NT2/D1 (cell line): ENCODE data around the gene TACC2.

Experiments
- SUZ12 ChIP-seq: IDR thresholded peaks from 2 replicates; pipeline ENCODE4 v1.6.1; 2011; ENCODE audit not compliant: insufficient read length, insufficient read depth; ENCODE audit errors: extremely low read depth
- YY1 ChIP-seq: IDR thresholded peaks from 2 replicates; pipeline ENCODE4 v1.6.1; 2011; ENCODE audit not compliant: insufficient read length, insufficient read depth
- ZNF274 ChIP-seq: IDR thresholded peaks from 2 replicates; pipeline ENCODE4 v1.6.1; 2011; ENCODE audit warnings: mild to moderate bottlenecking, low read depth, low read length

DNA sequence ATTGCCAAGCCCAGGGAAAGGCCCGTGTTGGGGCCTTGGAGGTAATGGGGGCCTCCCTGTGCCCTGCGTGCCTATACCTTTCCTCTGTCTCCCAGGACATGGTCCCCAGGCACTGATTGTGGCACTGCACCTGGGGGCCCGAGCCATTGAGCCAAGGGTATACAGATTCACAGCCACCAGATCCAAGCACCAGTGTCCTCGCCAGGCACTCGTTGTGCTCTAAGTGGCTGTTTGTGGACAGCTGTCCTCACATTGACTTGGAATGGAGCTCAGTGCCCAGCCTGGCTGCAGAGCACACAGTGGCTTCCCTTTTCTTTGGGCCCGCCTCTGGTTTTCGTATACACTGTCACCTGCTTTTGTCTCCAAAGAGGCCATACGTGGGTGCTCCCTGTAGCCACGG, 210.1 kb downstream of the TACC2 start:
- TF ChIP-seq ZNF274 (no peak), SUZ12 (no peak), YY1 (no peak)
